Measurements from ENCODE around the gene KIAA1217. TPM values are rescaled to one million over a fixed set of nuclear protein-coding genes. Genes with fewer than 3 reads are reported as not detected.

KIAA1217 gene
- polyA plus RNA-seq, 3 donors: not detected

- H3K27me3 Mint-ChIP-seq (ENCODE audit: low read depth in 3 of 3): peaks cover 1 to 2% (median 1%) of the 10 kb centered on the region in 3 donors
- no peak for DNase-seq
- no peak overlapping the region for H3K27ac ChIP-seq (ENCODE audit: low read depth in 1 of 2, low read length in 2 of 2)
- no peaks in the 10 kb centered on the region for H3K79me2 ChIP-seq (ENCODE audit: insufficient read depth, low read length)
- H3K27me3 ChIP-seq (ENCODE audit: control insufficient read depth in 2 of 2, insufficient read depth in 2 of 2, low read length in 2 of 2): no peaks in the 10 kb centered on the region
- H3K36me3 ChIP-seq (replicated peaks in 1 of 2; ENCODE audit: control insufficient read depth in 1 of 2, insufficient read depth in 2 of 2, low read length in 2 of 2): no peaks in the 10 kb centered on the region
- TF ChIP-seq, protein P1, sequence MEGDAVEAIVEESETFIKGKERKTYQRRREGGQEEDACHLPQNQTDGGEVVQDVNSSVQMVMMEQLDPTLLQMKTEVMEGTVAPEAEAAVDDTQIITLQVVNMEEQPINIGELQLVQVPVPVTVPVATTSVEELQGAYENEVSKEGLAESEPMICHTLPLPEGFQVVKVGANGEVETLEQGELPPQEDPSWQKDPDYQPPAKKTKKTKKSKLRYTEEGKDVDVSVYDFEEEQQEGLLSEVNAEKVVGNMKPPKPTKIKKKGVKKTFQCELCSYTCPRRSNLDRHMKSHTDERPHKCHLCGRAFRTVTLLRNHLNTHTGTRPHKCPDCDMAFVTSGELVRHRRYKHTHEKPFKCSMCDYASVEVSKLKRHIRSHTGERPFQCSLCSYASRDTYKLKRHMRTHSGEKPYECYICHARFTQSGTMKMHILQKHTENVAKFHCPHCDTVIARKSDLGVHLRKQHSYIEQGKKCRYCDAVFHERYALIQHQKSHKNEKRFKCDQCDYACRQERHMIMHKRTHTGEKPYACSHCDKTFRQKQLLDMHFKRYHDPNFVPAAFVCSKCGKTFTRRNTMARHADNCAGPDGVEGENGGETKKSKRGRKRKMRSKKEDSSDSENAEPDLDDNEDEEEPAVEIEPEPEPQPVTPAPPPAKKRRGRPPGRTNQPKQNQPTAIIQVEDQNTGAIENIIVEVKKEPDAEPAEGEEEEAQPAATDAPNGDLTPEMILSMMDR (IDR thresholded peaks at IDR 0.05): no peak
- no peaks in the 10 kb centered on the region for H3K36me3 Mint-ChIP-seq
- no peak overlapping the region for H3K4me3 ChIP-seq (replicated peaks in 1 of 3; ENCODE audit: low read depth in 2 of 3, low read length in 3 of 3)
- intact Hi-C loops (cut with micrococcal nuclease): no loop called here
- H3K4me3 Mint-ChIP-seq: no peak overlapping the region
- no peak overlapping the region for H3K4me2 ChIP-seq (replicated peaks; ENCODE audit: extremely low read depth, low read length, poor library complexity, severe bottlenecking)
- H3K4me1 Mint-ChIP-seq: no peaks in the 10 kb centered on the region
- no peak overlapping the region for H2AFZ ChIP-seq (ENCODE audit: insufficient read depth, low read depth, low read length, poor library complexity, severe bottlenecking)
- H3K27ac Mint-ChIP-seq: no peak overlapping the region
- H3K9me3 Mint-ChIP-seq: peaks cover 3 to 11% (median 4%) of the 10 kb centered on the region in 7 donors
- no peak overlapping the region for H3K9ac ChIP-seq (ENCODE audit: insufficient read depth, low read length, poor library complexity, severe bottlenecking)
- WGBS (ENCODE audit: insufficient coverage): 88% methylated on average over 3 of the region's 4 CpGs
- H3K4me1 ChIP-seq (ENCODE audit: control insufficient read depth in 1 of 2, insufficient read depth in 2 of 2, low read length in 2 of 2): no peaks in the 10 kb centered on the region
- H3K9me3 ChIP-seq (replicated peaks in 1 of 2; ENCODE audit: control insufficient read depth in 1 of 2, insufficient read depth in 1 of 2, low read length in 2 of 2): no peaks in the 10 kb centered on the region
- H4K20me1 ChIP-seq (ENCODE audit: insufficient read depth, low read length): no peaks in the 10 kb centered on the region
Observed at GRCh38 chr10:24375510-24375909, 166.6 kb downstream of the KIAA1217 start.

DNA sequence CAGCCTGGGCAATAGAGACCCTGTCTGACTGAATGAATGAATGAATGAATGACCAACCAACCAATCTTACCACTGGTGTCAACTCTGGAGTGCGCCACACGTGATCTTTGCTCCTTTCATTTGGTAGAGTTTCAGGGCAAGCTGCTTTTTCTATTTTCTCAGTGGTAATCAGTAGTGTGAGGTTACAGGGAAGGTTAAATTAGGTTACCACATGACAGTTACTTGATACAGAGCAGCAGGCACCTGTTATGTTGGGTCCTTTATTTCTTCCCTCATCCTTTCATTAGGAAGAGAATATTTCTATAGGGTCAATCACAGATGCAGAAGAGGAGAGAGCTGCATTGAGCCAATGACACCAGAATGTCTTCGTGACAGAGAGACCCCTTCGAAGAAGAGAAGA, 167.8 kb downstream of the KIAA1217 start:
- intact Hi-C loops (cut with micrococcal nuclease): no loop called here
- no peak overlapping the region for H3K4me3 ChIP-seq (replicated peaks in 1 of 3; ENCODE audit: low read depth in 2 of 3, low read length in 3 of 3)
- Mint-ChIP-seq H3K9me3 (peaks cover 0 to 10% (median 4%) of the 10 kb centered on the region in 7 donors), H3K27me3 (ENCODE audit: low read depth in 3 of 3) (peaks cover 1 to 2% (median 1%) of the 10 kb centered on the region in 3 donors), H3K27ac (no peak overlapping the region), H3K36me3 (no peaks in the 10 kb centered on the region), H3K4me1 (no peaks in the 10 kb centered on the region), H3K4me3 (no peak overlapping the region)
- no peaks in the 10 kb centered on the region for H3K36me3 ChIP-seq (replicated peaks in 1 of 2; ENCODE audit: control insufficient read depth in 1 of 2, insufficient read depth in 2 of 2, low read length in 2 of 2)
- H2AFZ ChIP-seq (ENCODE audit: insufficient read depth, low read depth, low read length, poor library complexity, severe bottlenecking): no peak overlapping the region
- TF ChIP-seq, protein P1 (IDR thresholded peaks at IDR 0.05): no peak
- no peak overlapping the region for H3K4me2 ChIP-seq (replicated peaks; ENCODE audit: extremely low read depth, low read length, poor library complexity, severe bottlenecking)
- no peak overlapping the region for H3K27ac ChIP-seq (ENCODE audit: low read depth in 1 of 2, low read length in 2 of 2)
- no peaks in the 10 kb centered on the region for H3K4me1 ChIP-seq (ENCODE audit: control insufficient read depth in 1 of 2, insufficient read depth in 2 of 2, low read length in 2 of 2)
- no CpG with 5 or more reads among the region's 4 CpGs for WGBS (ENCODE audit: insufficient coverage)
- H3K9me3 ChIP-seq (replicated peaks in 1 of 2; ENCODE audit: control insufficient read depth in 1 of 2, insufficient read depth in 1 of 2, low read length in 2 of 2): no peaks in the 10 kb centered on the region
- DNase-seq: no peak
- H4K20me1 ChIP-seq (ENCODE audit: insufficient read depth, low read length): no peaks in the 10 kb centered on the region
- no peaks in the 10 kb centered on the region for H3K27me3 ChIP-seq (ENCODE audit: control insufficient read depth in 2 of 2, insufficient read depth in 2 of 2, low read length in 2 of 2)
- H3K9ac ChIP-seq (ENCODE audit: insufficient read depth, low read length, poor library complexity, severe bottlenecking): no peak overlapping the region
- H3K79me2 ChIP-seq (ENCODE audit: insufficient read depth, low read length): no peaks in the 10 kb centered on the region
